GM12891 (cell line): ENCODE results near the gene ITSN1.

ENCODE experiments used
- PAX5 ChIP-seq: IDR thresholded peaks from 2 replicates; pipeline ENCODE4 v1.6.1; 2011; ENCODE audit warnings: low read length, moderate library complexity, mild to moderate bottlenecking; ENCODE audit not compliant: insufficient read depth, severe bottlenecking
- POLR2A ChIP-seq: IDR thresholded peaks from 2 replicates; pipeline ENCODE4 v1.6.1; 2011; ENCODE audit warnings: low read depth, low read length, control low read depth
- POLR2AphosphoS5 ChIP-seq: IDR thresholded peaks from 2 replicates; pipeline ENCODE4 v1.6.1; 2011; ENCODE audit warnings: low read depth, low read length, control low read depth
- POU2F2 ChIP-seq: IDR thresholded peaks from 2 replicates; pipeline ENCODE4 v1.6.1; 2011; ENCODE audit warnings: low read depth, mild to moderate bottlenecking, control low read depth, low read length, moderate library complexity
- SPI1 ChIP-seq: IDR thresholded peaks from 2 replicates; pipeline ENCODE4 v1.6.1; 2011; ENCODE audit warnings: low read depth, low read length, control low read depth
- TAF1 ChIP-seq: IDR thresholded peaks from 2 replicates; pipeline ENCODE4 v1.6.1; 2011; ENCODE audit warnings: low read depth, low read length, control low read depth

- TF ChIP-seq POLR2AphosphoS5 = no peak
- TF ChIP-seq SPI1 = no peak
- TF ChIP-seq POLR2A = no peak
- no peak for TF ChIP-seq TAF1
- TF ChIP-seq PAX5 = no peak
- no peak for TF ChIP-seq POU2F2
These were observed 124.9 kb downstream of the ITSN1 start for GRCh38 chr21:33767236-33767635.
